ENCODE measurements around the gene TEX26.

The TEX26 gene

GRCh38 chr13:30991922-30992321 is 59.5 kb downstream of the TEX26 start:
- Mint-ChIP-seq H3K4me1 (no peaks in the 10 kb centered on the region), H3K9me3 (no peaks in the 10 kb centered on the region), H3K4me3 (no peak overlapping the region), H3K36me3 (ENCODE audit: insufficient read depth) (no peaks in the 10 kb centered on the region), H3K27ac (ENCODE audit: low read depth) (no peak overlapping the region), H3K27me3 (peaks cover 54% of the 10 kb centered on the region)
- ATAC-seq (replicated peaks; ENCODE audit: extremely low read depth, poor library complexity, severe bottlenecking): no peak
- no peak for DNase-seq (ENCODE audit: low spot score in 2 of 2)

GRCh38 chr13:30995331-30995730 is 62.9 kb downstream of the TEX26 start:
- no peak for DNase-seq (ENCODE audit: low spot score in 2 of 2)
- no peaks in the 10 kb centered on the region for H3K36me3 Mint-ChIP-seq (ENCODE audit: insufficient read depth)
- peaks cover 30% of the 10 kb centered on the region for H3K27me3 Mint-ChIP-seq
- H3K4me3 Mint-ChIP-seq: no peak overlapping the region
- no peaks in the 10 kb centered on the region for H3K9me3 Mint-ChIP-seq
- no peak for ATAC-seq (replicated peaks; ENCODE audit: extremely low read depth, poor library complexity, severe bottlenecking)
- H3K27ac Mint-ChIP-seq (ENCODE audit: low read depth): no peak overlapping the region
- no peaks in the 10 kb centered on the region for H3K4me1 Mint-ChIP-seq

GRCh38 chr13:30997697-30998096 is 65.2 kb downstream of the TEX26 start:
- Mint-ChIP-seq H3K4me3 (no peak overlapping the region), H3K27me3 (peaks cover 6% of the 10 kb centered on the region), H3K27ac (ENCODE audit: low read depth) (no peak overlapping the region), H3K36me3 (ENCODE audit: insufficient read depth) (no peaks in the 10 kb centered on the region), H3K9me3 (no peaks in the 10 kb centered on the region), H3K4me1 (no peaks in the 10 kb centered on the region)
- ATAC-seq (replicated peaks; ENCODE audit: extremely low read depth, poor library complexity, severe bottlenecking): no peak
- no peak for DNase-seq (ENCODE audit: low spot score in 2 of 2)

GRCh38 chr13:30998136-30999088 is 66.0 kb downstream of the TEX26 start:
- Mint-ChIP-seq H3K9me3 (no peaks in the 10 kb centered on the region), H3K4me3 (no peak overlapping the region), H3K27me3 (no peaks in the 10 kb centered on the region), H3K4me1 (no peaks in the 10 kb centered on the region), H3K27ac (ENCODE audit: low read depth) (no peak overlapping the region), H3K36me3 (ENCODE audit: insufficient read depth) (no peaks in the 10 kb centered on the region)
- ATAC-seq (replicated peaks; ENCODE audit: extremely low read depth, poor library complexity, severe bottlenecking): no peak
- no peak for DNase-seq (ENCODE audit: low spot score in 2 of 2)

GRCh38 chr13:31000889-31001288 is 68.4 kb downstream of the TEX26 start:
- Mint-ChIP-seq H3K4me1 (no peaks in the 10 kb centered on the region), H3K27me3 (peaks cover 9% of the 10 kb centered on the region), H3K27ac (ENCODE audit: low read depth) (no peak overlapping the region), H3K36me3 (ENCODE audit: insufficient read depth) (no peaks in the 10 kb centered on the region), H3K9me3 (no peaks in the 10 kb centered on the region), H3K4me3 (no peak overlapping the region)
- ATAC-seq (replicated peaks; ENCODE audit: extremely low read depth, poor library complexity, severe bottlenecking) (no peak), DNase-seq (ENCODE audit: low spot score in 2 of 2) (no peak)

- no peaks in the 10 kb centered on the region for H3K36me3 Mint-ChIP-seq (ENCODE audit: insufficient read depth)
- no peak overlapping the region for H3K4me3 Mint-ChIP-seq
- H3K27me3 Mint-ChIP-seq: peaks cover 14% of the 10 kb centered on the region
- H3K9me3 Mint-ChIP-seq: no peaks in the 10 kb centered on the region
- no peak for DNase-seq (ENCODE audit: low spot score in 2 of 2)
- no peaks in the 10 kb centered on the region for H3K4me1 Mint-ChIP-seq
- ATAC-seq (replicated peaks; ENCODE audit: extremely low read depth, poor library complexity, severe bottlenecking): no peak
- H3K27ac Mint-ChIP-seq (ENCODE audit: low read depth): no peak overlapping the region
These were observed 69.2 kb downstream of the TEX26 start for GRCh38 chr13:31001647-31002046.

- no peak overlapping the region for H3K27ac Mint-ChIP-seq (ENCODE audit: low read depth)
- no peak overlapping the region for H3K4me3 Mint-ChIP-seq
- H3K9me3 Mint-ChIP-seq: no peaks in the 10 kb centered on the region
- H3K36me3 Mint-ChIP-seq (ENCODE audit: insufficient read depth): no peaks in the 10 kb centered on the region
- H3K27me3 Mint-ChIP-seq: peaks cover 46% of the 10 kb centered on the region
- ATAC-seq (replicated peaks; ENCODE audit: extremely low read depth, poor library complexity, severe bottlenecking): no peak
- no peak for DNase-seq (ENCODE audit: low spot score in 2 of 2)
- no peaks in the 10 kb centered on the region for H3K4me1 Mint-ChIP-seq
These were observed 72.6 kb downstream of the TEX26 start for GRCh38 chr13:31005066-31005465.

- peaks cover 6% of the 10 kb centered on the region for H3K4me1 Mint-ChIP-seq
- H3K27ac Mint-ChIP-seq (ENCODE audit: low read depth): no peak overlapping the region
- DNase-seq (ENCODE audit: low spot score in 2 of 2) (no peak), ATAC-seq (replicated peaks; ENCODE audit: extremely low read depth, poor library complexity, severe bottlenecking) (no peak)
- no peaks in the 10 kb centered on the region for H3K36me3 Mint-ChIP-seq (ENCODE audit: insufficient read depth)
- H3K9me3 Mint-ChIP-seq: no peaks in the 10 kb centered on the region
- no peak overlapping the region for H3K4me3 Mint-ChIP-seq
- H3K27me3 Mint-ChIP-seq: peaks cover 68% of the 10 kb centered on the region
These were observed 75.0 kb downstream of the TEX26 start for GRCh38 chr13:31007417-31007816.

- Mint-ChIP-seq H3K27ac (ENCODE audit: low read depth) (no peak overlapping the region), H3K36me3 (ENCODE audit: insufficient read depth) (no peaks in the 10 kb centered on the region), H3K9me3 (no peaks in the 10 kb centered on the region), H3K4me3 (no peak overlapping the region), H3K27me3 (peaks cover 74% of the 10 kb centered on the region), H3K4me1 (peaks cover 6% of the 10 kb centered on the region)
- no peak for DNase-seq (ENCODE audit: low spot score in 2 of 2)
- no peak for ATAC-seq (replicated peaks; ENCODE audit: extremely low read depth, poor library complexity, severe bottlenecking)
These were observed 76.1 kb downstream of the TEX26 start for GRCh38 chr13:31008400-31009115.

- peaks cover 6% of the 10 kb centered on the region for H3K4me1 Mint-ChIP-seq
- no peak overlapping the region for H3K4me3 Mint-ChIP-seq
- DNase-seq (ENCODE audit: low spot score in 2 of 2) (no peak), ATAC-seq (replicated peaks; ENCODE audit: extremely low read depth, poor library complexity, severe bottlenecking) (no peak)
- no peak overlapping the region for H3K27ac Mint-ChIP-seq (ENCODE audit: low read depth)
- H3K36me3 Mint-ChIP-seq (ENCODE audit: insufficient read depth): no peaks in the 10 kb centered on the region
- no peaks in the 10 kb centered on the region for H3K9me3 Mint-ChIP-seq
- peaks cover 80% of the 10 kb centered on the region for H3K27me3 Mint-ChIP-seq
These were observed 76.7 kb downstream of the TEX26 start for GRCh38 chr13:31009166-31009565.

- H3K36me3 Mint-ChIP-seq (ENCODE audit: insufficient read depth): no peaks in the 10 kb centered on the region
- peaks cover 87% of the 10 kb centered on the region for H3K27me3 Mint-ChIP-seq
- H3K4me1 Mint-ChIP-seq: peaks cover 6% of the 10 kb centered on the region
- H3K9me3 Mint-ChIP-seq: no peaks in the 10 kb centered on the region
- ATAC-seq (replicated peaks; ENCODE audit: extremely low read depth, poor library complexity, severe bottlenecking) (no peak), DNase-seq (ENCODE audit: low spot score in 2 of 2) (no peak)
- H3K27ac Mint-ChIP-seq (ENCODE audit: low read depth): no peak overlapping the region
- no peak overlapping the region for H3K4me3 Mint-ChIP-seq
These were observed 77.8 kb downstream of the TEX26 start for GRCh38 chr13:31010296-31010695.

GRCh38 chr13:31011193-31011860 is 78.9 kb downstream of the TEX26 start:
- H3K27ac Mint-ChIP-seq (ENCODE audit: low read depth): no peak overlapping the region
- ATAC-seq (replicated peaks; ENCODE audit: extremely low read depth, poor library complexity, severe bottlenecking): no peak
- no peak overlapping the region for H3K4me3 Mint-ChIP-seq
- peaks cover 6% of the 10 kb centered on the region for H3K4me1 Mint-ChIP-seq
- H3K9me3 Mint-ChIP-seq: no peaks in the 10 kb centered on the region
- no peaks in the 10 kb centered on the region for H3K36me3 Mint-ChIP-seq (ENCODE audit: insufficient read depth)
- no peak for DNase-seq (ENCODE audit: low spot score in 2 of 2)
- H3K27me3 Mint-ChIP-seq: peaks cover 80% of the 10 kb centered on the region
